Measurements from ENCODE around the gene ATG7. TPM values are rescaled to one million over a fixed set of nuclear protein-coding genes. Genes with fewer than 3 reads are reported as not detected.

Gene ATG7
- total and polyA plus RNA-seq, 10 of the 15 experiments (the other 5 are each of a cell fraction or from before 2014, with no cell fraction given): 13.5 to 49.5 (median 26.4) TPM

- TF ChIP-seq CUX1 (IDR thresholded peaks at IDR 0.05; ENCODE audit: insufficient replicate concordance, low read depth, low read length): no peak
- no peak for TF ChIP-seq SREBF1 (IDR thresholded peaks at IDR 0.05; ENCODE audit: low read length)
- no peak for TF ChIP-seq NFIC (IDR thresholded peaks at IDR 0.05; ENCODE audit: low read depth, low read length)
- TF ChIP-seq, protein P1, sequence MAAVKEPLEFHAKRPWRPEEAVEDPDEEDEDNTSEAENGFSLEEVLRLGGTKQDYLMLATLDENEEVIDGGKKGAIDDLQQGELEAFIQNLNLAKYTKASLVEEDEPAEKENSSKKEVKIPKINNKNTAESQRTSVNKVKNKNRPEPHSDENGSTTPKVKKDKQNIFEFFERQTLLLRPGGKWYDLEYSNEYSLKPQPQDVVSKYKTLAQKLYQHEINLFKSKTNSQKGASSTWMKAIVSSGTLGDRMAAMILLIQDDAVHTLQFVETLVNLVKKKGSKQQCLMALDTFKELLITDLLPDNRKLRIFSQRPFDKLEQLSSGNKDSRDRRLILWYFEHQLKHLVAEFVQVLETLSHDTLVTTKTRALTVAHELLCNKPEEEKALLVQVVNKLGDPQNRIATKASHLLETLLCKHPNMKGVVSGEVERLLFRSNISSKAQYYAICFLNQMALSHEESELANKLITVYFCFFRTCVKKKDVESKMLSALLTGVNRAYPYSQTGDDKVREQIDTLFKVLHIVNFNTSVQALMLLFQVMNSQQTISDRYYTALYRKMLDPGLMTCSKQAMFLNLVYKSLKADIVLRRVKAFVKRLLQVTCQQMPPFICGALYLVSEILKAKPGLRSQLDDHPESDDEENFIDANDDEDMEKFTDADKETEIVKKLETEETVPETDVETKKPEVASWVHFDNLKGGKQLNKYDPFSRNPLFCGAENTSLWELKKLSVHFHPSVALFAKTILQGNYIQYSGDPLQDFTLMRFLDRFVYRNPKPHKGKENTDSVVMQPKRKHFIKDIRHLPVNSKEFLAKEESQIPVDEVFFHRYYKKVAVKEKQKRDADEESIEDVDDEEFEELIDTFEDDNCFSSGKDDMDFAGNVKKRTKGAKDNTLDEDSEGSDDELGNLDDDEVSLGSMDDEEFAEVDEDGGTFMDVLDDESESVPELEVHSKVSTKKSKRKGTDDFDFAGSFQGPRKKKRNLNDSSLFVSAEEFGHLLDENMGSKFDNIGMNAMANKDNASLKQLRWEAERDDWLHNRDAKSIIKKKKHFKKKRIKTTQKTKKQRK (IDR thresholded peaks at IDR 0.05; ENCODE audit: low read depth, low read length): no peak
- TF ChIP-seq BCL3 (IDR thresholded peaks at IDR 0.05; ENCODE audit: borderline replicate concordance, insufficient read depth, low read depth, low read length, poor library complexity, severe bottlenecking): no peak
- no peak for TF ChIP-seq KLF5 (IDR thresholded peaks at IDR 0.05; ENCODE audit: partially characterized antibody)
- TF ChIP-seq PAX8 (IDR thresholded peaks at IDR 0.05): no peak
- no peak for TF ChIP-seq BRCA1 (IDR thresholded peaks at IDR 0.05; ENCODE audit: low read depth, low read length)
- TF ChIP-seq, protein P2, sequence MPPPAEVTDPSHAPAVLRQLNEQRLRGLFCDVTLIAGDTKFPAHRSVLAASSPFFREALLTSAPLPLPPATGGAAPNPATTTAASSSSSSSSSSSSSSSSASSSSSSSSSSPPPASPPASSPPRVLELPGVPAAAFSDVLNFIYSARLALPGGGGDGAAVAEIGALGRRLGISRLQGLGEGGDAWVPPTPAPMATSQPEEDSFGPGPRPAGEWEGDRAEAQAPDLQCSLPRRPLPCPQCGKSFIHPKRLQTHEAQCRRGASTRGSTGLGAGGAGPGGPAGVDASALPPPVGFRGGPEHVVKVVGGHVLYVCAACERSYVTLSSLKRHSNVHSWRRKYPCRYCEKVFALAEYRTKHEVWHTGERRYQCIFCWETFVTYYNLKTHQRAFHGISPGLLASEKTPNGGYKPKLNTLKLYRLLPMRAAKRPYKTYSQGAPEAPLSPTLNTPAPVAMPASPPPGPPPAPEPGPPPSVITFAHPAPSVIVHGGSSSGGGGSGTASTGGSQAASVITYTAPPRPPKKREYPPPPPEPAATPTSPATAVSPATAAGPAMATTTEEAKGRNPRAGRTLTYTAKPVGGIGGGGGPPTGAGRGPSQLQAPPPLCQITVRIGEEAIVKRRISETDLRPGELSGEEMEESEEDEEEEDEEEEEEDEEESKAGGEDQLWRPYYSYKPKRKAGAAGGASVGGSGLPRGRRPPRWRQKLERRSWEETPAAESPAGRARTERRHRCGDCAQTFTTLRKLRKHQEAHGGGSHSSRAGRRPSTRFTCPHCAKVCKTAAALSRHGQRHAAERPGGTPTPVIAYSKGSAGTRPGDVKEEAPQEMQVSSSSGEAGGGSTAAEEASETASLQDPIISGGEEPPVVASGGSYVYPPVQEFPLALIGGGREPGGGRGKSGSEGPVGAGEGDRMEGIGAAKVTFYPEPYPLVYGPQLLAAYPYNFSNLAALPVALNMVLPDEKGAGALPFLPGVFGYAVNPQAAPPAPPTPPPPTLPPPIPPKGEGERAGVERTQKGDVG (CRISPR knock-in tag; IDR thresholded peaks at IDR 0.05): no peak
- no peak; the same call in 1 of the 2 replicates for TF ChIP-seq LARP7 (IDR thresholded peaks at IDR 0.05)
- TF ChIP-seq POLR2AphosphoS2 (IDR thresholded peaks at IDR 0.05; ENCODE audit: low read depth, low read length): no peak
- TF ChIP-seq CREM (IDR thresholded peaks at IDR 0.05; ENCODE audit: low read depth): peak; percentile 22; the same call in 1 of the 2 replicates
- TF ChIP-seq, protein P3, sequence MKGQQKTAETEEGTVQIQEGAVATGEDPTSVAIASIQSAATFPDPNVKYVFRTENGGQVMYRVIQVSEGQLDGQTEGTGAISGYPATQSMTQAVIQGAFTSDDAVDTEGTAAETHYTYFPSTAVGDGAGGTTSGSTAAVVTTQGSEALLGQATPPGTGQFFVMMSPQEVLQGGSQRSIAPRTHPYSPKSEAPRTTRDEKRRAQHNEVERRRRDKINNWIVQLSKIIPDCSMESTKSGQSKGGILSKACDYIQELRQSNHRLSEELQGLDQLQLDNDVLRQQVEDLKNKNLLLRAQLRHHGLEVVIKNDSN (IDR thresholded peaks at IDR 0.05; ENCODE audit: borderline replicate concordance, extremely low read length, insufficient read depth, low read depth, low read length): no peak
- TF ChIP-seq PML (IDR thresholded peaks at IDR 0.05; ENCODE audit: low read length): no peak
Observed at GRCh38 chr3:11582191-11582968, 310.2 kb downstream of the ATG7 start (continued).
